ENCODE results near the gene CBX5.

DNA sequence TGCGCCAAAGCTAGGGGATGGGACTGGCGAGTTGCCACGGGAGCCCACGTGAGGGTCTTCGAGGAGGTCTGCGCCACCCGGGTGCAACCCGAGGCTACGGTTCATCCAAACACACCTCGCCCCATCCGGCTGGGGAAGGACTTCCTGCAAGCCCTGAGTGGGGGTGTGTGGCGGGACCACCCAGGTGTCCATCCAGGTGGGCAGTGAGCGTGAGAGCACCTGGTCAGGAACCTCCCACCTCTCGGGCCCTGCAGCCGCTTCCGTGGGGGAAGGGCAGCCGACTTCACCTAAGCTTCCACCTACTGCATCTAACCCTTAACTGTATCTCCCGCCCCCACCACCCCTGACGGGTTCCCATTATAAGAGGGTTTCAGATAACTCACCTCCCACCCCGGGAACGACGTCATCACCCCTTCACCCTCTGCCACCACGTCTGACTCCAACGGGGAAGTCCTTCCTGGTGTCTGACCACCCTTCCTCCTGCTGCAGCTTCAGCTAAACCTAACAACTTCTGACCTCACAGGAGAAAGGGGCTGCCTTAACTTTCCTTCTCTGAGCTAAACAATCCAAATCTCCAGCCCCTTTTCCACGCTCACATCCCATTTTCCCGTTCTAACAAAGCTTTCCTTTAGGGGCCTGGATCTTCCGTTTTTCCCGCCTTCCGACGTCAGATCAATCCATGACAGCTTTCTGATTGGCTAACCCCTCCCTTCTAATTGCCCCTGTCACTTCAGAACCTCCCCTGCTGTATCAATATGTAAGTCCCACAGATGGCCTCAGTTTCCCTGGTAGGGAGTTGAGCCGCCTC is 63.7 kb downstream of the CBX5 start:
- no peak for TF ChIP-seq CTCF (IDR thresholded peaks at IDR 0.05; ENCODE audit: poor library complexity, severe bottlenecking)
- no peak for TF ChIP-seq EZH2 (IDR thresholded peaks at IDR 0.05; ENCODE audit: borderline replicate concordance, insufficient read depth, low read length, poor library complexity, severe bottlenecking)
- TF ChIP-seq, protein P1, sequence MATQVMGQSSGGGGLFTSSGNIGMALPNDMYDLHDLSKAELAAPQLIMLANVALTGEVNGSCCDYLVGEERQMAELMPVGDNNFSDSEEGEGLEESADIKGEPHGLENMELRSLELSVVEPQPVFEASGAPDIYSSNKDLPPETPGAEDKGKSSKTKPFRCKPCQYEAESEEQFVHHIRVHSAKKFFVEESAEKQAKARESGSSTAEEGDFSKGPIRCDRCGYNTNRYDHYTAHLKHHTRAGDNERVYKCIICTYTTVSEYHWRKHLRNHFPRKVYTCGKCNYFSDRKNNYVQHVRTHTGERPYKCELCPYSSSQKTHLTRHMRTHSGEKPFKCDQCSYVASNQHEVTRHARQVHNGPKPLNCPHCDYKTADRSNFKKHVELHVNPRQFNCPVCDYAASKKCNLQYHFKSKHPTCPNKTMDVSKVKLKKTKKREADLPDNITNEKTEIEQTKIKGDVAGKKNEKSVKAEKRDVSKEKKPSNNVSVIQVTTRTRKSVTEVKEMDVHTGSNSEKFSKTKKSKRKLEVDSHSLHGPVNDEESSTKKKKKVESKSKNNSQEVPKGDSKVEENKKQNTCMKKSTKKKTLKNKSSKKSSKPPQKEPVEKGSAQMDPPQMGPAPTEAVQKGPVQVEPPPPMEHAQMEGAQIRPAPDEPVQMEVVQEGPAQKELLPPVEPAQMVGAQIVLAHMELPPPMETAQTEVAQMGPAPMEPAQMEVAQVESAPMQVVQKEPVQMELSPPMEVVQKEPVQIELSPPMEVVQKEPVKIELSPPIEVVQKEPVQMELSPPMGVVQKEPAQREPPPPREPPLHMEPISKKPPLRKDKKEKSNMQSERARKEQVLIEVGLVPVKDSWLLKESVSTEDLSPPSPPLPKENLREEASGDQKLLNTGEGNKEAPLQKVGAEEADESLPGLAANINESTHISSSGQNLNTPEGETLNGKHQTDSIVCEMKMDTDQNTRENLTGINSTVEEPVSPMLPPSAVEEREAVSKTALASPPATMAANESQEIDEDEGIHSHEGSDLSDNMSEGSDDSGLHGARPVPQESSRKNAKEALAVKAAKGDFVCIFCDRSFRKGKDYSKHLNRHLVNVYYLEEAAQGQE (IDR thresholded peaks at IDR 0.05; ENCODE audit: borderline replicate concordance): no peak
- no peak for TF ChIP-seq TAF1 (IDR thresholded peaks at IDR 0.05; ENCODE audit: low read depth)
- TF ChIP-seq RAD21 (conservative IDR thresholded peaks at IDR 0.05): no peak
- TF ChIP-seq POLR2AphosphoS5 (IDR thresholded peaks at IDR 0.05): no peak

All from neural cell (in vitro differentiated cells).